BJ (cell line): ENCODE measurements around the gene DDOST. TPM values are rescaled to one million over a fixed set of nuclear protein-coding genes. Genes with fewer than 3 reads are reported as not detected.

Experiments
- CTCF ChIA-PET: fragments of 350-600 bp; formaldehyde crosslinking; extraction: SDS; loops from one replicate; lab custom pipeline; 2021; ENCODE audit warnings: antibody characterized with exemption, inconsistent platforms; lab: Yijun Ruan, JAX
- POLR2A ChIA-PET: fragments of 300-600 bp; sonication (Branson Sonifier 250); formaldehyde crosslinking; extraction: SDS; loops from one replicate; lab custom pipeline; 2021; ENCODE audit warnings: antibody characterized with exemption; lab: Charles Lee
- DNase-seq: peaks from one replicate; pipeline ENCODE4 v3.0.0-alpha.2; 2011; ENCODE audit warnings: low read depth
- H3K27me3 ChIP-seq: 2 replicates; pipeline ENCODE4 v1.6.0; 2011; ENCODE audit warnings: low read length; ENCODE audit not compliant: control insufficient read depth, insufficient read depth
- H3K36me3 ChIP-seq: 2 replicates; pipeline ENCODE4 v1.5.1; 2011; ENCODE audit warnings: low read length; ENCODE audit not compliant: control insufficient read depth, insufficient read depth
- H3K4me3 ChIP-seq: 2 replicates; pipeline ENCODE4 v1.5.1; 2011; ENCODE audit warnings: low read depth, mild to moderate bottlenecking, control low read depth, low read length
- CTCF ChIP-seq: IDR thresholded peaks from 2 replicates; pipeline ENCODE4 v1.5.1; 2011; ENCODE audit warnings: low read depth, mild to moderate bottlenecking, control low read depth, inconsistent platforms, low read length, moderate library complexity; ENCODE audit not compliant: insufficient read depth
- polyA plus RNA-seq: library from polyadenylated mRNA; depleted of rRNA; stranded (reverse); fragments of >200 nt; gene quantifications from 2 replicates; pipeline ENCODE4 v1.2.3, GENCODE V29; 2011

The DDOST gene
- polyA plus RNA-seq, 1 experiment: 581 TPM

DNA sequence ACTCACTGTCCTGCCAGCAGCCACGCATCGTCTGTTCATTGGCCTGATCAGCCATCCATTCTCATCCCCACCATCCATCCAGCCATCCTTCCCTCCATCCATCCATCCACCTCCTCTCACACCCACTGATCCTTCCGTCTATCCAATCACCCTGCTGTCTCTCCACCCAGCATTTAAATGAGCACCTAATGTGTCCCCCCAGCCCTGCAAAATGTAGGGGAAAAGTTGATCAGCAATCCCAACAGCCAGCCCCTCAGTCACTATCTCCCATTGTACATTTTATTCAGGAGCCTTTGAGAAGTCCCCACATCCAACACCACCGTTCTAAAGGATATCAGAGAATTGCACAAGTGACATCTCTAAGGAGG lies 11.1 kb upstream of the DDOST start:
- no peaks in the 10 kb centered on the region; the same call in 1 of the 2 replicates for H3K36me3 ChIP-seq
- POLR2A ChIA-PET: no interaction called here
- no peak for DNase-seq
- no peak for TF ChIP-seq CTCF
- CTCF ChIA-PET: no interaction called here
- H3K4me3 ChIP-seq: no peak overlapping the region
- H3K27me3 ChIP-seq: no peaks in the 10 kb centered on the region

- POLR2A ChIA-PET: no interaction called here
- DNase-seq: no peak
- Histone ChIP-seq H3K4me3 (no peak overlapping the region), H3K36me3 (no peaks in the 10 kb centered on the region; the same call in 1 of the 2 replicates), H3K27me3 (no peaks in the 10 kb centered on the region)
- CTCF ChIA-PET: no interaction called here
- TF ChIP-seq CTCF: no peak
Observed at GRCh38 chr1:20670936-20671335, 9.8 kb upstream of the DDOST start.

- POLR2A ChIA-PET: no interaction called here
- CTCF ChIA-PET: no interaction called here
- no peak for TF ChIP-seq CTCF
- Histone ChIP-seq H3K36me3 (no peaks in the 10 kb centered on the region; the same call in 1 of the 2 replicates), H3K4me3 (no peak overlapping the region), H3K27me3 (no peaks in the 10 kb centered on the region)
- DNase-seq: no peak
Observed at GRCh38 chr1:20668581-20668980, 7.4 kb upstream of the DDOST start.

DNA sequence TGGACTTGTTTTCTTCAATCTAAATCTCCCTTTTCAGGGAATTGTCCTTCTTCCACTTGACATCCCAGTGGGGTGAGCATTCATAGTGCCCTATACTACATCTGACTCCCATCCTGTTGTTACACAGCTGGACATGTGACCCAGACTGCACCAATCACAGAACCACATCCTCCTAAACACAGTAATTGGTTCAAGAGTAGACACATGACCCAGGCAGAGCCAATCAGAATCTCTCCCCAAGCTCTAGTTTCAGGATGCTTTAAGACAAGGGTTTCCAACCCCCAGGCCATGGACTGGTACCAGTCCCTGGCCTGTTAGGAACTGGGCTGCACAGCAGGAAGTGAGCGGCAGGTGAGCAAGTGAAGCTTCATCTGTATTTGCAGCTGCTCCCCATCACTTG lies 5.6 kb upstream of the DDOST start:
- POLR2A ChIA-PET: no interaction called here

GRCh38 chr1:20666146-20666545 lies 5.0 kb upstream of the DDOST start:
- no peaks in the 10 kb centered on the region for H3K36me3 ChIP-seq
- ChIA-PET POLR2A (no interaction called here), CTCF (interaction anchor here (0.6 to 0.7 kb wide), 2 partner anchors 146 to 529 kb away, joined by 3 to 5 read pairs; no protein-coding TSS in a partner anchor)
- H3K27me3 ChIP-seq: no peaks in the 10 kb centered on the region
- H3K4me3 ChIP-seq: no peak overlapping the region
- no peak for TF ChIP-seq CTCF
- no peak for DNase-seq

More for the DNA sequence above, 5.6 kb upstream of the DDOST start:
- no peaks in the 10 kb centered on the region for H3K27me3 ChIP-seq
- no peak for TF ChIP-seq CTCF
- DNase-seq: no peak
- no peaks in the 10 kb centered on the region; the same call in 1 of the 2 replicates for H3K36me3 ChIP-seq
- CTCF ChIA-PET: interaction anchor here (0.6 kb wide), 1 partner anchor 145 kb away, joined by 5 read pairs; no protein-coding TSS in a partner anchor
- H3K4me3 ChIP-seq: no peak overlapping the region
